Psoas muscle (tissue), 8 donors: Measurements from ENCODE around the gene ACY1. TPM values are rescaled to one million over a fixed set of nuclear protein-coding genes. Genes with fewer than 3 reads are reported as not detected.

Source experiments
- ATAC-seq, 4 donors: fragments of 200-7000 bp; cut with Tn5 transposase; one replicate each; pipeline ENCODE4 v1.9.1; 2020; ENCODE audit warnings: moderate library complexity in 3 of 4, mild to moderate bottlenecking in 2 of 4
- DNase-seq, 2 donors: peaks; one replicate each; pipeline ENCODE4 v3.0.0-alpha.2; 2020
- H3K27ac ChIP-seq: fragments of 200-600 bp; one replicate; pipeline ENCODE4 v1.8.0; 2022
- H3K27me3 ChIP-seq, 3 donors: fragments of 200-600 bp in 1 of 3; one replicate each; pipeline versions ENCODE4 v1.6.1 to v1.8.0; 2013 to 2022; ENCODE audit warnings: low read length in 2 of 3, mild to moderate bottlenecking in 2 of 3, moderate library complexity in 1 of 3; ENCODE audit not compliant: insufficient read depth in 3 of 3
- H3K36me3 ChIP-seq, 2 donors: fragments of 200-600 bp in 1 of 2; one replicate each; pipeline versions ENCODE4 v1.6.1 to v1.8.0; 2013 to 2022; ENCODE audit warnings: low read depth in 1 of 2, mild to moderate bottlenecking in 1 of 2, moderate library complexity in 1 of 2; ENCODE audit not compliant: insufficient read depth in 1 of 2
- H3K4me1 ChIP-seq: fragments of 200-600 bp; one replicate; pipeline ENCODE4 v1.8.0; 2022
- H3K4me3 ChIP-seq: fragments of 200-600 bp; one replicate; pipeline ENCODE4 v1.8.0; 2022; ENCODE audit warnings: mild to moderate bottlenecking
- H3K9me3 ChIP-seq: fragments of 200-600 bp; one replicate; pipeline ENCODE4 v1.8.0; 2022
- CTCF ChIP-seq: fragments of 200-600 bp; IDR thresholded peaks from one replicate; pipeline ENCODE4 v1.8.0; 2022; ENCODE audit warnings: antibody characterized with exemption
- WGBS, 3 donors: extraction: QIAGEN DNeasy Blood & Tissue Kit; methylation state at CpG; one replicate each; pipeline versions ENCODE4 v1.1.6 to v1.1.7; 2013; 5-methylcytosine and 5-hydroxymethylcytosine counted together
- intact Hi-C, 2 donors: fragments of 100-400 bp; cut with DNase I; formaldehyde crosslinking; loops; one replicate each; pipeline versions ENCODE4 v1.11.0 to v1.14.2; 2022
- polyA plus RNA-seq, 3 donors: library from polyadenylated mRNA; stranded (reverse); fragments of 200-250 nt; gene quantifications; one replicate each; pipeline ENCODE4 v1.2.3, GENCODE V29; 2013
- total RNA-seq, 4 donors: library from RNA; stranded (reverse); fragmentation: NEBNext Ultra II Directional in 2 of 4; extraction: Animal tissue kit (Norgen Biotek cat#: 25700) in 2 of 4; gene quantifications; one replicate each; pipeline versions ENCODE4 v1.2.1 to v1.2.4, GENCODE V29; 2021 to 2023
- donor health status: healthy with polysubstance abuse.
- donor health status: DM: no; HTN: no; CAD: no; lungs with moderate emphysema.
- donor health status: Bipolar disorder and iron deficiency.
- donor health status: healthy.
- donor health status: DM: yes; HTN: yes; CAD: no.
- donor health status: DM: no; HTN: no; CAD: no.
- donor health status: DM: no; HTN: no; CAD: no.
- donor health status: DM: yes; HTN: yes; CAD: no.

ACY1 gene
- total and polyA plus RNA-seq, 7 donors = 19.9 to 59.3 (median 37.6) TPM

DNA sequence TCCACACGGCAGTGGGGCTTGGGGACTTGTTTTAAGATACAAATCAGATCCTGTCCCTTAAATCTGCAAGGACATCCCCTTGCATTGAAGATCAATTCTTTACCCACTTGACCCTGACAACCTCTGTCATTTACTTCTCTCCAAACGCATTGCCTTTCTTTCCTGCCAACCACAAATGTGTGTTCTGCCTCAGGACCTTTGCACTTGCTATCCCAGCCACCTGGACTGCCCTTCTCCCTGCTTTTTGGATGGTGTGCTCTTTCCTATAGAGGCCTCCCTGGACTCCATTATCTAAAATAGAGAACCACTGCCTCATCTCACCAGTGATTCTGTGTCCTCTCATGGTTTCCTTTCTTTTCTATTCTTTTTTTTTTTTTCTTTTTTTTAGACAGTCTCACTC lies 13.8 kb downstream of the ACY1 start:
- DNase-seq (no peak), ATAC-seq (no peak)
- TF ChIP-seq CTCF = no peak
- 49 to 59% (median 57%) methylated on average over 2 of the region's 2 CpGs for WGBS, 3 donors
- H3K9me3 ChIP-seq = no peaks in the 10 kb centered on the region
- H3K27ac ChIP-seq = no peak overlapping the region
- H3K4me1 ChIP-seq = peaks cover 28% of the 10 kb centered on the region
- H3K4me3 ChIP-seq = no peak overlapping the region
- intact Hi-C loops = no loop called here
- peaks cover 10 to 29% of the 10 kb centered on the region in 2 donors for H3K36me3 ChIP-seq
- H3K27me3 ChIP-seq = no peaks in the 10 kb centered on the region

DNA sequence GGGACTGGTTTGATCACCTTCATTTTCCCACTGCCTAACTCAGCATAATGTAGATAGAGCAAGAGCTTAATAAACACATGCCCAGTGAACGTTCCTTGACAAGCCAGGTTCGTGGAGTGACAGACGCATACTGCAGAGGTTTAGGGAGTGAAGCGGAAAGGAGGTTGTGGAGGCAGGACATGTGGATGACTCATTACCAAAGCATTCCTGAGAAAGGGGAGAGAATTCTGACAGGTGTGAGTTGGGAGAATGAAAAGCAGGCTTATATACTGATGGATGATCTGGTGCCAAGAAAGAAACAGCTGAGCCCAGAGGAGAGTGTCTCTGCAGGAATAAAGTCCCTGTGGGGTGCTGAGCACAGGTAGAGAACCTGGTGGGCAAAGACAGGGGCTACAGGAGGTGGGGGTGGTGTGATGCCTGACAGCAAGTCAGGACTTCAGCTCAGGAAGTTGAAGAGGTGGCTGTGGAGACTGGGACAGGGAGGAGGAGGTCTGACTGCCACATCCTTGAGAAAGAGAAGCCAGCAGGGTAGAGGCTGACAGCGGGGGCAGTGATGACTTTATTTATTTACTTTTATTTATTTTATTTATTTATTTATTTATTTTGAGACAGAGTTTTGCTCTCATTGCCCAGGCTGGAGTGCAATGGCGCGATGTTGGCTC lies 14.7 kb downstream of the ACY1 start:
- TF ChIP-seq CTCF = no peak
- no peak overlapping the region for H3K27ac ChIP-seq
- WGBS, 3 donors = 45 to 51% (median 49%) methylated on average over 7 of the region's 7 CpGs
- no peaks in the 10 kb centered on the region for H3K9me3 ChIP-seq
- intact Hi-C loops = no loop called here
- DNase-seq (no peak), ATAC-seq (no peak)
- peaks cover 10 to 20% of the 10 kb centered on the region in 2 donors for H3K36me3 ChIP-seq
- H3K4me1 ChIP-seq = peaks cover 20% of the 10 kb centered on the region
- H3K27me3 ChIP-seq = no peaks in the 10 kb centered on the region
- no peak overlapping the region for H3K4me3 ChIP-seq

- Histone ChIP-seq H3K9me3 (no peaks in the 10 kb centered on the region), H3K36me3 (peaks cover 10 to 14% of the 10 kb centered on the region in 2 donors), H3K27ac (no peak overlapping the region), H3K4me3 (no peak overlapping the region), H3K4me1 (peaks cover 13% of the 10 kb centered on the region), H3K27me3 (no peaks in the 10 kb centered on the region)
- intact Hi-C loops = no loop called here
- ATAC-seq (no peak), DNase-seq (no peak)
- no peak for TF ChIP-seq CTCF
- WGBS, 3 donors = 59 to 65% (median 64%) methylated on average over 7 of the region's 7 CpGs
These were observed 15.4 kb downstream of the ACY1 start for GRCh38 chr3:51998774-51999173.

DNA sequence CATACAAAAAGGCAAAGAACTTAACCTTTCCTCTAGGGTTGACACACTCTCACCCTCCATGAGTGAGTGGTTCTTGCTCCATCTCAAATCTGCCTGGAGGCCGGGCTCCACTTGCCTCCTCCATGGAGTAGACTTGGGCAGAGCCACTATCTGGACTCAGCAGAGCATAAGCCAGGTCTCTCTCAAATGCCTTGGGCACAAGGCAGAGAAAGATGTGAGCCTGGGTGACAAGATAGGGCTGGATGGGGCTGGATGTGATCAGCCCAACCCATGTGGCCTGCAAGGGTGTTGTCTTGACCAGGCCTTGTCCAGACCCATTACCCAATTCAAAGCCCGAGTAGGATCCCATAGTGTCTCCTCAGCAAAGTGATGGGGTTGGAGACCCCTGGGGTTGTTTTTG lies 16.5 kb downstream of the ACY1 start:
- no peaks in the 10 kb centered on the region for H3K9me3 ChIP-seq
- H3K27me3 ChIP-seq = no peaks in the 10 kb centered on the region
- no peak overlapping the region for H3K4me3 ChIP-seq
- intact Hi-C loops = loop anchor here (5.0 to 10.0 kb wide), 3 partner anchors 57 to 345 kb away; partner anchors contain the start of gene DUSP7 (in 1 of the 2)
- DNase-seq = no peak
- ATAC-seq = no peak
- peaks cover 12% of the 10 kb centered on the region for H3K4me1 ChIP-seq
- WGBS, 3 donors = 76 to 85% (median 83%) methylated on average over 2 of the region's 2 CpGs
- H3K27ac ChIP-seq = no peak overlapping the region
- no peak for TF ChIP-seq CTCF
- H3K36me3 ChIP-seq = peaks cover under 1 to 3% of the 10 kb centered on the region in 2 donors
